CD4-positive, alpha-beta T cell treated with Interleukin-4 for 4 hours (primary cell): Measurements from ENCODE around the gene TANGO2.

Experiments used
- DNase-seq: peaks from one replicate; pipeline ENCODE4 v3.0.0-alpha.2; 2020

The TANGO2 gene

GRCh38 chr22:20089977-20090729, 69.2 kb downstream of the TANGO2 start:
- DNase-seq, result no peak

GRCh38 chr22:20090730-20091240, 69.9 kb downstream of the TANGO2 start:
- DNase-seq, result no peak

- peak; percentile 47 for DNase-seq
Observed at GRCh38 chr22:20091690-20092476, 71.0 kb downstream of the TANGO2 start.

- no peak for DNase-seq
Observed at GRCh38 chr22:20092477-20092854, 71.6 kb downstream of the TANGO2 start.

- no peak for DNase-seq
Observed at GRCh38 chr22:20093418-20094196, 72.7 kb downstream of the TANGO2 start.

- no peak for DNase-seq
Observed at GRCh38 chr22:20094197-20094807, 73.4 kb downstream of the TANGO2 start.

- DNase-seq, result no peak
Observed at GRCh38 chr22:20095521-20095920, 74.6 kb downstream of the TANGO2 start.

GRCh38 chr22:20096574-20097420, 75.9 kb downstream of the TANGO2 start:
- DNase-seq, result no peak

GRCh38 chr22:20099099-20099711, 78.3 kb downstream of the TANGO2 start:
- DNase-seq, result no peak

GRCh38 chr22:20101638-20102037, 80.7 kb downstream of the TANGO2 start:
- no peak for DNase-seq

- no peak for DNase-seq
Observed at GRCh38 chr22:20102203-20102780, 81.4 kb downstream of the TANGO2 start.

GRCh38 chr22:20105456-20106204, 84.7 kb downstream of the TANGO2 start:
- DNase-seq, result no peak

- DNase-seq, result no peak
Observed at GRCh38 chr22:20106205-20106848, 85.4 kb downstream of the TANGO2 start.

- DNase-seq, result no peak
Observed at GRCh38 chr22:20106849-20107237, 85.9 kb downstream of the TANGO2 start.

GRCh38 chr22:20107471-20107901, 86.6 kb downstream of the TANGO2 start:
- no peak for DNase-seq

- no peak for DNase-seq
Observed at GRCh38 chr22:20107951-20108756, 87.2 kb downstream of the TANGO2 start.

GRCh38 chr22:20108757-20109230, 87.9 kb downstream of the TANGO2 start:
- no peak for DNase-seq
